ENCODE measurements around the gene CCDC197.

Gene CCDC197

DNA sequence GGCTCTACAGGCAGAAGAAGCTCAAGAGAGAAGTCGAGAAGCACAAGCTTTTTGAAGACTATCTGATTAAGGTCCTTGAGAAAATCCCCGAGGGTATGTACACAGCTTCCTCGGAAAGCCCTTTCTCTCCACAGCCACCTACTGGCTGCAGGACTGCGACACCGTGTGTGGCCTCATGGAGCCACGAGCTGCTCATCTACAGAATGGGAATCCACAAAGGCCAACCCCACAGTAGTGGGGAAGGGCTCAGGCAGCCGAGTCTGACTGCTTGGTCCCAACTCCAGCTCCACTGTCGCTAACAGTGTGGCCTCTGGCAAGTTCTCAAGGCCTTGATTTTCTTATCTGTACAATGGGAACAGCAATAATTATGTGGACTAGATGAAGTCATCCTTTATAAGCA, 2.5 kb downstream of the CCDC197 start:
- DNase-seq (ENCODE audit: low read depth in 3 of 3): no peak

DNA sequence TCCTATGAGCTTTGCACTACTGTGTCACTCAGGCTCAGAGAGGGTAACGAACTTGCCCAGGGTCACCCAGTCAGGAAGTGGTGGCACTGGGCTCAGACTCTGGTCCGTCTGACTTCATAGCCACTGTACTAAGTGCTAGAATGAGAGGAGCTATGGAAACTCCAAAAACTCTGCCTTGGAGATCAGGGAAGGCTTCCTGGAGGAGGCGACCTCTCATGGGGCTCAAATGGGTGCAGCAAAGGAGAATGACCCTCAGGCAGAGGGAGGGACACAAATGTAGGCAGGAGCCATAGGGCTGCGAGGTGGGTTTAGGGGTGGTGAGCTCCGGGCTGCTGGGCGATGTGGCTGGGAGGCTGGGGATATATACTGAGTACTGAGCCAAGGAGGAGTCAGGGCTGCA, 3.2 kb downstream of the CCDC197 start:
- DNase-seq (ENCODE audit: low read depth in 3 of 3): no peak

DNA sequence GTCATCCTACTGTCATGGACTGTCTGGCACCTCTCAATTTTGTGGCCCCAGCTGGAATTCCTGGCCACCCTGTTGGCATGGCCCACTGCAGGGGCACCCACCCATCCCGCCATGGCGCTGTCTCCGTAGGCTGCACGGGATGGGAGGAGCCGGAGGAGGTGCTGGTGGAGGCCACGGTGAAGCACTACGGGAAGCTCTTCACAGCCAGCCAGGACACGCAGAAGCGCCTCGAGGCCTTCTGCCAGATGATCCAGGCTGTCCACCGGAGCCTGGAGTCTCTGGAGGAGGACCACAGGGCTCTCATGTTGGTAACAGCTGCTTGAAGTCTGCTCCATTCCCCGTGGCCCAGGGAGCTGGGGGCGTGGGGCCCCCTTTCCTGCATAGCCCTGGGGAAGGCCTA, 3.9 kb downstream of the CCDC197 start:
- DNase-seq (ENCODE audit: low read depth in 3 of 3): no peak

DNA sequence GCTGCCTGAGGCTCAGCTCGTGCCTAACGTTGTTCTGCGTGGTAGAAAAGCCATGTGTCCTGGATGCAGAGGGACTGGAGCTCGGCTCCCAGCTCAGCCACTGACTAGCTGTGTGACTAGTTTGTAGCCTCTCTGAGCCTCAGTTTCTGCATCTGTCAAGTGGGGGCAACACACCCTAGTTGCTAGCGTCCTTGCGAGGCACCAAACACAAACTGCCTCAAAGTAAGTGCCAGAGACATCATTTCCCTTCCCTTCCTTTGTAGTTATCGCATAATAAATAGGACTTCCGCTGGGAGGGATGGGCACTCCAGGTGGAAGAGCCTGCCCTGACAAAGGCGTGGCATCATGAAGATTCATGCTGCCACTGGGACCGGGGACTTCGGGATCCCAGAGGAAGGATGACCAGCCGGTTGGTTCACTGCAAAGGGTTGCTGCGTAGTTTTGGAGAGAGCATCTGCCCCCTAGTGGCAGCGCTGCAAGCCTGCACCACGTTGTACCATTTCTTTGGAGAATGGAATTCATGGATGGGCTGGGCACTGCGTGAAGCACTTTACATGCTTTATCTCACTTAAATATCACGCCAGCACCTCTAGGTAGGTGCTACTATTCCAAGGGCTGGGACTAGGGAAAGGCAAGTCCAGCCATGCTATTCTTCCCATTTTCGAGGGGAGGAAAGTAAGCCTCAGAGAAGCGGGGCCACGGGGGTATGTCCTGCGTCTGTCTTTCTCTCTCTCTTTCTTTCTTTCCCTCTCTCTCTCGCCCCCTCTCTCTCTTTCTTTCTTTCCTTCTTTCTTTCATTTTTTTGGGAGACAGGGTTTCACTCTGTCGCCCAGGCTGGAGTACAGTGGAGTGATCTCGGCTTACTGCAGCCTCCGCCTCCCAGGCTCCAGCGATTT, 4.6 kb downstream of the CCDC197 start:
- peak in 2 of 3 experiments; percentile 17 to 45 for DNase-seq (ENCODE audit: low read depth in 3 of 3)

DNA sequence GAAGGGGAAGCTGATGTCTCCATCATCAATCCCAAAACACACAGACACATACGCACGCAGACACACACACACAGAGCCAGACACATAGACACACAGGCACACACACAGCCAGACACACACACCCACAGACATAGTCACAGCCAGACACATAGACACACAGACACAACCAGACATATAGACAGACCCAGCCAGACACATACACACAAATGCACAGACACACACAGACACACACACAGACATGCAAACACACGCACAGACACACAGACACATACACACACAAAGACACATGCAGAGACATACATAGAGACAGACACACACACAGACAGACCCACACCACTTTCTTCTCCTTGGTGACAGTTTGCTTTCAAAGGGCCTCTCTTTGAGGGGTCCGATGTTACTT, 6.3 kb downstream of the CCDC197 start:
- DNase-seq (ENCODE audit: low read depth in 3 of 3): no peak

DNA sequence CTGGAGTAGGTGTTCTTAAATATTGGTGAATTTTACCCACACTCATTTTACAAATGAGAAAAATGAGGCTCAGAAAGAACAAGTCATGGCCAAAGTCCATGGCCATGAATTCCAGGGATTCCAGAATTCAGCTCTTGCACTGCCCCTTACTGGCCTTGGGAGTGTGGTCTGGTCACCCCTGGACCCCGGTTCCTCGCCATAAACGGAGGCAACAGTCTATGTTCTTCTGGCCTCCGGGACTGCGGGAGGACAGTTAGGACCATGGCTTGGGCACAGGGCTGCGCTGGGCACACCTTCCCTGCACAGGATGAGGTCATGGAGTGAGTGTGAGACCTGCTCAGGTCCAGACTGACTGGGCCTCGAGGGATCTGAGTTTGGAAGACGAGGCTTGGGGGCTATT, 6.9 kb downstream of the CCDC197 start:
- DNase-seq (ENCODE audit: low read depth in 3 of 3): no peak

DNA sequence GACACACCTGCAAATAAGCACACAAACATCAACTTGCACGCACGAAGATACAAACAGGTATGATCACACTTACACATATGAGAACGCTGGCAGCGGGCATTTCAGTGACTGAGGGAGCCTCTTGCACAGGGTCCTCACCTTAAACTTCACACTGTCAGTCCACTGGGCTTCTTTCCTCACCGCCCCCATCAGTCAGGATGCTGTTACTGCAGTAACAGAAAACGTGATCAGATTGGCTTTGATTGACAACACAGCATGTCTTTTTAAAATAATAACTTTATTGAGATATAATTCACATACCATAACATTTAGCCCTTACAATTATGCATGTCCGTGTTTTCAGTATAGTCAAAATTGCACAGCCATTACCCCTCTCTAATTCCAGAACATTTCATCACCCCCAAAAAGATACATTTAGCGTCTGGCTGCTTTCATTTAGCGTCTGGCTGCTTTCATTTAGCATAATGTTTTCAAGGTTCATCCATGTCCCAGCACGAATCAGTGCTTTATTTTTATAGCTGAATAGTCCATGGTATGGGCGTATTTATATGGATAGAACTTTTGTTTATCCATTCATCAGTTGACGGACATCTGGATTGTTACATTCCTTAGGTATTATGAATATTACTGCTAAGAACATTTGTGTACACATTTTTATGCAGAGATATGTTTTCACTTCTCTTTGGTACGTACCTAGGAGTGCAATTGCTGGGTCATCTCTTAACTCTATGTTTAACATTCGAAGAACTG, 8.4 kb downstream of the CCDC197 start:
- no peak for DNase-seq (ENCODE audit: low read depth in 3 of 3)

DNA sequence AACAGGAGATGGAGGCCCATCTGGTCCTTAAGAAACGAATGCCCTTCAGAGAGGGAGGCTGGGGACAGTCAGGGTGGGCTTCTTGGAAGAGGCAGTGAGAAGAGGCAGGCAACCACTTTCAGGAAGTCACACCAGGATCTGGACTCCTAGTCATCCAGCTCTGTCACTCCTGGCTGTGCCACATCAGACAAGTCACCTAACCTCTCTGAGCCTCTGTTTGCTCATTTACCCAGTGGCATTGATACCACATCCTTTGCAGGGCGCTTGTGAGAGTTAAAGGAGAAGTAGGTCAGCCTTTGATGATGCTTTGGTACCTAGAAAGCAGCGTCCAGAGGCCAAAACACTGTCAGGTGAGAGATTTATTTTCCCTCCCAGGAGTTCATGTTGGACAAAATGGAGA, 11.1 kb downstream of the CCDC197 start:
- no peak for DNase-seq (ENCODE audit: low read depth in 3 of 3)

DNA sequence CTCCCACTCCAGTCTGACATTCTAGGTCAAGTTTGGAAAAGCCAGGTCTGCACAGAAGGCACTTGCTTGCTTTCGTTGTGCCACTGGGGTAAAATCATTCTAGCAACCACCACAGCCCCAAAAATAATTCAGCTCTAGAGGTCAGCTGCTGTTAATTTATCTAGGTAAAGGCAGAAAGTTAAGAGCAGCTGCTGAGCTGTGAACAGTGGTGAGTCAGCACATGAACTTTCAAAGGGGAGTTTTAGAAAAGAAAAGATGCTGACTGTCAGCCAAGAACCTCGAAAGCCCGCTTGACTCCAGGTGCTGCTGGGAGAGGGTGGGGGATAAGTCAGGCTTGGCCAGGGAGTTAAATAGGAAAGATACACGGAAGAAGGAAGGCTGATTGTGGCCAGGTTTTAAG, 12.7 kb downstream of the CCDC197 start:
- no peak for DNase-seq (ENCODE audit: low read depth in 3 of 3)

DNA sequence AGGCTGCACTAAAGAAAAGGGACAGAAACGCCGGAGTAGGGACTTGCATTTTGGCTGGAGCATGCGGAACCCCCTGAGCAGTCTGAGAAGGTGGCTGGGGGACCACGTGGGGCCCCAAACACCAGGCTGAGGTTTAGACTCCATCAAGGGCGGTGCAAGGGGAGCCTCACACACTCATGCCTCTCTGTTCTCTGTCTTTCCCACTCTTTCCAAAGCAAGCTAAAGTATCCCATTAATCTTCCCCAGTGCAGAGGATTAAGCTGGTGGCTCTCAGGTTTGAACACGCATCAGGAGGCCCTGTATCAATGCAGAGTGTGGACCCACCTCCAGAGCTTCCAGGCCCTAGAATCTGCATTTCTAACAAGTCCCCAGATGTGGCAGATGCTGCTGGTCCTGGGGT, 13.5 kb downstream of the CCDC197 start:
- DNase-seq (ENCODE audit: low read depth in 3 of 3): no peak

DNA sequence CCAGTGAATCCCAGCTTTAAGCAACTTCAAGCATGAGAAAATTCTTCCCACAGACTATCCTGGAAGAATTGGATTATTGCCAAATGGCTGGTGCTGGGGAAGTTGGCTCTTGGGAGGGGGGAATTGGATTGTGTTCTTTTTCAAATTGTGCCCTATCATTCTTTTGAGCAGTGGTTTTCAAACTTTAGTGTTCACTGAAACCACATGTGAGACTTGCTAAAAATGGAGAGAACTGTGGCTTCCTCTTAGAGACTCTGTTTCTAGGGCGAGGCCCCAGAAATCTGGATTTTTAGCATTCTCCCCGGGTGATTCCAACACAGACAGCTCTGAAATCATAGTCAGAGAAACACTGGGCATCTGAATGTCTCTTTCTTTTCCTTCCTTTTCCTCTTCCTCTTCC, 14.7 kb downstream of the CCDC197 start:
- DNase-seq (ENCODE audit: low read depth in 3 of 3): no peak

DNA sequence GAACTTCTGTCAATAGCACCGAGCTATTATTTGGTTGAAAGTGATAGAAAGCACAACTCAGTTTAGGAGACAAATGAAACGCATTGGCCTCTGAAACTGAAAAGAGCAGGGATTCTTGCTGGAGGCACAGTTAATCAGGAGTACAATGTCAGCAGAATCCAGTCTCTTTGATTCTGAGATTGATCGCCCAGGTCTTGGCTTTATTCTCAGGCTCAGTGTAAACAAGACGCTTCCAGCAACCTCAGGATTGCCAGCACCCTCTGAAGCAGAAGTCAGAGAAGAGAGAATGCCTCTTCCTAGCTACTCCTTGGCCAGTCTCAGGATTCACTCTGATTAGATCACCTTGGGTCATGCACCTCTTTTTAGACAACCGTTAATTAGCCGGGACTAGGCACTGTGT, 17.3 kb downstream of the CCDC197 start:
- DNase-seq (ENCODE audit: low read depth in 3 of 3): no peak

DNA sequence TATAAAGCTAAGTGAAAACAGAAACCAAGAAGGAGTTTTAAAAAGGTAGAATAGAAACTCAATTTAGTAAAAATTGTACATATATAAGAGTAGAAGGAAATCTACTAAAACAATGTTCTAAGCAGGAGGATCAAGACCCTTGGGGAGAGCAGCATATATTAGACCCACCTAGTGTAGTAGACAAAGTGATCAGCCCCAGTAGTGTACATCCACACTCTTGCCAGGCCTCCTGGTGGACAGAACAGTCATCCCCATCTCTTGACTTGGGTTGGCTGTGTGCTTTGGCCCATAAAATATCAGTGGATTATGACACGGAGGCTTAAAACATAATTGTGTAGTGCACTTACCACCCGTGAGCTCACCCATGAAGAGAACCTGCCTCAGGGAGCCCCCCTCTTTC, 18.1 kb downstream of the CCDC197 start:
- no peak for DNase-seq (ENCODE audit: low read depth in 3 of 3)

DNA sequence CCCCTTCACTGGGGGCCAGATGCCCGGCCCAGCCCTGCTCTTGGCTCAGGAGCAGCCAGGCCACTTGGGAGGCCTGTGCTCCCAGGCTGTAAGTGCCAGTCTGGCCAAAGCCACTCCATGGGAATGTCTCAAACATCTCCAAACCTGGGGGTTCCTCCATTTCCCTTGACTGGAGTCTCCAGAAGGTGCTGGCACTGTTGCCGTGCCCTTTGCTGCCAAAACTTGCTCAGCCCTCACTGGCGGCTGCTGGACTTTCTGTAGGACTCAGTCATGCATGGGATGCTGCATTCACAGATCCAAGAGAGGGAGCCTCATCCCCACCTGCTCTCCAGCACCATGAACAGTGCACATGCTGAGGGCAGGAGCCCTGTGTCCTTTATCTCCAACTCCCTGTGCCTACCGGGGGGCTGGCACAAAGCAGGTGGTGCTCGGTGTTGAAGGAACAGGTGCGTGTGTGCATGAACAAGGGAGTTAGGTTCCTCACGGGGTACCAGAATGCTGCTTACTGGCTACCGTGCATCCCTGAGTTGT, 19.4 kb downstream of the CCDC197 start:
- DNase-seq (ENCODE audit: low read depth in 3 of 3): no peak

DNA sequence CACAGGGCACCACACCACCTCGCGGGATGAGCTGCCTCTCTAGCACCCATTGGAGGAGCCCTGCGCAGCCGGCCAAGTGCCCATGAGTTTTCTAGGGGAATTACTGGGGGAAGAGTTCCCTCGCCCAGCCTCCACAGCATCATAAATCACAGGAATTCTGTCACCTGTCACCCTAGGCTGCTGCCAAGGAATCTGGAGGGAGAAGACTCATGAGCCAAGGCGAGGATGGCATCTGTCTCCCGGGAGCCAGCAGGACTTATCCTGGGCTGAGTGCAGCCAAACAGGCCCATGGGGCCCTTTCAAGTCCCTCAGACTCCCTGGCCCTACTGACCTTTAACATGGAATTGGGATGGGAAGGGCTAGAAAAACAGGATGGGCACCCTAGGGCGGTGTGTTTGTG, 21.2 kb downstream of the CCDC197 start:
- no peak for DNase-seq (ENCODE audit: low read depth in 3 of 3)

DNA sequence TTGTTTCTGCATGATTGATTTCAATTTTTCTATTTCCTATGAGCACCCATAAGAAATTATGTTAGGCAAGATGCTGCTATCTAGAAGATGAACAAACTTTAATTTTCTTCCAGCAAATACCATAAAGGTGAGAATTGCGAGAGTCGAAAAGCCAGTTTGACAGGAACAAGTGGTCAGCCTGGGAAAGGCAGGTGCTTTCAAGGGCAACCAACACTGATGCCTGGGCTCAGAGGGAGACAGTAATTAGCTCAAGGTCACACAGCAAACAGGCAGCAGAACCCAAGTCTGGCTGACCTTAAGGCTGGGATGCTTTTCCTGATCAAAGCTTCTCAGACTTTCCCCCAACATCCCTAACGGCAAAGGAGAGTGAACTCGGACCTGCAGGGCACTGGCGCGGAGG, 22.2 kb downstream of the CCDC197 start:
- DNase-seq (ENCODE audit: low read depth in 3 of 3): no peak

DNA sequence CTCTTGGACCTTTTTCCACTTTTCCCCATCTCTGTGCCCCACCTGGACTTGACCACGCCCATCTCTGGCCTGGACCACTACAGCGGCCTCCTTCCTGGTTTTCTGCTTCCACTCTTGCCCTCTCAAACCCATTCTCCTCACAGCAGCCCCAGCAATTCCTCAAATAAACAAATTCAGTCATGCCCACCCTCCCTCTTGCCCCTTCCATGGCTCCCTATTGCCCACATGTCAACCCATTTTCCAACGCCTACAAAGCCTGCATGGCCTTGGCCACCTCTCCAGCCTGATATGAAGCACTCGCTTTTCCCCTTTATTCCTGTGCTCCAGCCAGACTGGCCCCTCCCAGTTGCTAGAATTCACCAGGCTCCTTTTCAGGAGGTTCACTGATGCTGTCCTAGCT, 23.2 kb downstream of the CCDC197 start:
- no peak for DNase-seq (ENCODE audit: low read depth in 3 of 3)

DNA sequence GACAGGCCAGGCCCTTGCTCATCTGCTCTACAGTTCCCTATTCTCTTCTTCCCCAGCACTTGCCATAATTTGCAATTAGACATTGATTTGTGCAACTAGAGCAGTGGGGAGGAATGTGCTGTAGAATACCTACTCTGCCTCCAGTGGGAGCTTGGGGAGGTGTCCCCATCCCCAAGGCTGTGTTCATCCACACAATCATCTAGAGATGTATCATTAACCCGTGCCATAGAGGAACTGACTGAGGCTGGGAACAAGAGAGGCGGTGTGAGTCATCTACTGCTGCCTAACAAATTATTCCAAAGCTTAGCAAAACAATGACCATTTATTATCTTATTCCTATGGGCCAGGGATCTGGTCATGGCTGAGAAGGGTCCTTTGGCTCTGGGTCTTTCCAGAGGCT, 23.9 kb downstream of the CCDC197 start:
- no peak for DNase-seq (ENCODE audit: low read depth in 3 of 3)

DNA sequence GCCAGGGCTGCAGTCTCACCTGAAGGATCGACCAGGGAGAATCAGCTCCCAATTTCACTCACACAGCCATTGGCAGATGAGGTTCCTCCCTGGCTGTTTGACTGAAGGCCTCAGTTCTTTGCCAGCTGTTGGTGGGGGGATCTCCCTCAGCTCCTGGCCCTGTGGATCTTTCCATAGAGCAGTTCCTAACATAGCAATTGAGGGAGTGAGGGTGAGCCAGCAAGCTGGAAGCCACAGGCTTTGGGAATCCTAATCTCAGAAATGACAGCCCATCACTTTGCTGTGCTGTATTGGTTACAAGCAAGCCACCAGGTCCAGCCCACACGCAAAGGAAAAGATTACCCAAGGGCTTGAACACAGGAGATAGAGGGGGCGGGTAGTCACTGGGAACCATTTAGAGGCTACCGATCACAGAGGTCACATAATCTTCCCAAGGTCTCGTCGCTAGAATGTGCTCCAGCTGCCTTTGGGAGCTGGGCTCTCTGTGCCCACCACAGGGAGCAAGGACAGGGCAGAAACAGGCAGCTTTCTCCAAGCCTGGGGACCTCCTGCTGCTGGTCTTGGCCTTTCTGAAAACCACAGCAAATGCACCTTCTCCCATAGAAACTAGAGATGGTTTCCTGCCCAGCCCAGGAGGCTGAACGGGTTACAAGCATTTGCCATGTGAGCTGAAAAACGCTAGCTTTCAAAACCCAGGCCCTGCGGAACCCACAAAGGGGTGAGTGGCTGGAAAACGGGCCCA, 24.5 kb downstream of the CCDC197 start:
- DNase-seq (ENCODE audit: low read depth in 3 of 3): no peak

DNA sequence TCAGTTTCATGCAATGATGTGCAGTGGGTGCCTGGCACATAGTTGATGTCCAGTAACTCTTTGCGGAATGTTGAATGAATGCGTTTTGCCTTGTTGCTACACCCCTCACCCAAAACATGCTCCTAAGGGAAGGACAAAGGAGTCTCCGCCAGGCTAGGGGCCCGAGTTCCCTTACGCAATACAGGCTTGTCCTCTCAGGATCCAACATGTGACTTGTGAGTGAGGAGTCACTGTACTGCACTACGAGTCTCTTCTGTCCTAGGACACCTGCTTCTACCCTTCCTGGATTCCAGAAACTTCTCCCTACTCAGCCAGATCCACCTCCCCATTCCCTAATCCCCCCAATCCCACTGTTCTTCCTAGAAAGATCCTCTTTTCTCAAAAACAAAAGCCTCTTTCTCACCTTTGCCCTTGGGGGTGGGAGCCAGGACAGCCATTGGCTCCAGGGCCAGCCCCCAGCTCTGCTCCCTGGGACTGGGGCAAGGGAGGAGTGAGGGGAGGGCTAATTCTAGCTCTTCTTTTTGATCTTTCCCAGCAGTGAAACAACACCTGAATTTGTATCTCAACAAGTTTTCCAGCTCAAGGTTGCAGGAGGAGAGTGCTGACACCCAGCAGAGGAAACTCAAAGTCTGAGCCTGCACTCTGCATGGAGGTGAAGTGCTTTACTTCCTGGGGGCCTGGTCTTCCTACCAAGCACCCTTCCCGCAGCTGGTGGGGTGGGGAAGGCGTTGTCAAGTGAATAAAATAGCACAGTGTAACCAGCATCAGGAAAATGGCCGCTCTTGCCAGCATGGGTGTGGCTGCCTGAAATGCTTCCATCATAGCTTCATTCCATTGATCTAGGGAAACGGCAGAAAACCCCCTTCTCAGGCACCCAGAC, 25.7 kb downstream of the CCDC197 start:
- no peak for DNase-seq (ENCODE audit: low read depth in 3 of 3)

DNA sequence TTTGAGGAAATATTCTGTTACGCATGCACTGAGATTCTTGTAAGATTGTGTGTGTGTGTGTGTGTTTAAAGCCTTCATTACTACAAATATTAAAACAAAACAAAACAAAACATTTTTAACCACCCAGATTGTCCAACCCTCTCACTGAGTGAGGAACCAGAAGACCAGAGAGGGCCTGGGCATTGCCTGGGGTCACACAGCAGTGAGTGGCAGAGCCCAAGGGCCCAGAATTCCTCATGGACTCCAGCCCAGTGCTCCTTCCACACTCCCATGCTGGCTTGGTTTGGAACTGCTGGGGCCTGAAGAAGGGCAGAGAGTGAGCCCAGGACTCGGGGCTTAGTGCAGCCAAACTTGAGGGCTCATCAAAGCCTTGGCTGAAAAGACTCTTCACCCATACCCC, 27.4 kb downstream of the CCDC197 start:
- DNase-seq (ENCODE audit: low read depth in 3 of 3): no peak
